Measurements from ENCODE around the gene SH3TC1. TPM values are rescaled to one million over a fixed set of nuclear protein-coding genes. Genes with fewer than 3 reads are reported as not detected.

SH3TC1 gene
- total RNA-seq (2014; rRNA removed; shearing (Covaris generic)), result 0.59 and 2.2 TPM in 2 replicates

DNA sequence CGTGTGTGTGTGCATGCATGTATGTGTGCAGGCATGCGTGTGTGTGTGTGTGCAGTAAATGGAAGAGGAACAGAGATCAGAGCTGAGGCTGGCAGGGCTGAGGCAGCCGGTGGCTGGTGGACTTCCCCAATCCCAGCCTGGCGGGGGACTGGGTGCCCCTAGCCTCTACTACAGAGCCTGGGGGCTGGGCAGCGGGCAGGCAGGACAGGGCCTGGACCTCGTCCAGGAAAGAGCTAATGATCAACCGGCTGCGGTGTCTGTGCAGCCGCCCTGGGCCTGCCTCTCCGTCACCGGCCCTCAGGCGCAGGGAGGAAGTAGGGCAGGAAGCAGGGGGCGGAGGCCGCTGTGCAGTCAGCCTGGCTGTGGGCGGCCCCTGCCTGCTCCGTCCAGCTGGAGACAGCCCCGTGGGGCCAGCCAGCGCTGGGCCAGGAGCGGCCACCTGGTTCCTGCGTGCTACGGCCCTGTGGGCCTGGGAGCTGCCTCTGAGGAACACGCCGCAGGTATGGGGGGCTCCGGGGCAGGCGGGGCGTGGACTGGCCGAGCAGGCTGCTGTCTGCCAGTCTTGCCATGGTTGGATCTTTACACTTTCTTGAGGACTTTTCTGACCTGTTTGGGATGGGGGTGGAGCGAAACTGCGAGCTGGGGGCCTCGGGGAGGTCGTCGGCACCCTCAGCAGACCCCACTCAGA, at the start of gene SH3TC1:
Gene SH3TC1, plus strand, starts transcription at position 385 of the 688 bp plus-strand sequence. CDS start 5,905 bp downstream, outside the sequence.
- H3K4me3 ChIP-seq (ENCODE audit: insufficient read depth, low read depth, low read length), result no peak within 1 kb of the TSS
- peak; percentile 80 for DNase-seq
- no peaks in the 10 kb centered on the region for H3K27me3 ChIP-seq (ENCODE audit: control insufficient read depth, insufficient read depth, low read length)
- H3K36me3 ChIP-seq (replicated peaks; ENCODE audit: control insufficient read depth, insufficient read depth, low read length), result no peaks in the 10 kb centered on the region

- Histone ChIP-seq H3K27me3 (ENCODE audit: control insufficient read depth, insufficient read depth, low read length) (no peaks in the 10 kb centered on the region), H3K36me3 (replicated peaks; ENCODE audit: control insufficient read depth, insufficient read depth, low read length) (no peaks in the 10 kb centered on the region), H3K4me3 (ENCODE audit: insufficient read depth, low read depth, low read length) (no peak overlapping the region)
- no peak for DNase-seq
These were observed 49.4 kb upstream of the SH3TC1 start for GRCh38 chr4:8149664-8150063.

DNA sequence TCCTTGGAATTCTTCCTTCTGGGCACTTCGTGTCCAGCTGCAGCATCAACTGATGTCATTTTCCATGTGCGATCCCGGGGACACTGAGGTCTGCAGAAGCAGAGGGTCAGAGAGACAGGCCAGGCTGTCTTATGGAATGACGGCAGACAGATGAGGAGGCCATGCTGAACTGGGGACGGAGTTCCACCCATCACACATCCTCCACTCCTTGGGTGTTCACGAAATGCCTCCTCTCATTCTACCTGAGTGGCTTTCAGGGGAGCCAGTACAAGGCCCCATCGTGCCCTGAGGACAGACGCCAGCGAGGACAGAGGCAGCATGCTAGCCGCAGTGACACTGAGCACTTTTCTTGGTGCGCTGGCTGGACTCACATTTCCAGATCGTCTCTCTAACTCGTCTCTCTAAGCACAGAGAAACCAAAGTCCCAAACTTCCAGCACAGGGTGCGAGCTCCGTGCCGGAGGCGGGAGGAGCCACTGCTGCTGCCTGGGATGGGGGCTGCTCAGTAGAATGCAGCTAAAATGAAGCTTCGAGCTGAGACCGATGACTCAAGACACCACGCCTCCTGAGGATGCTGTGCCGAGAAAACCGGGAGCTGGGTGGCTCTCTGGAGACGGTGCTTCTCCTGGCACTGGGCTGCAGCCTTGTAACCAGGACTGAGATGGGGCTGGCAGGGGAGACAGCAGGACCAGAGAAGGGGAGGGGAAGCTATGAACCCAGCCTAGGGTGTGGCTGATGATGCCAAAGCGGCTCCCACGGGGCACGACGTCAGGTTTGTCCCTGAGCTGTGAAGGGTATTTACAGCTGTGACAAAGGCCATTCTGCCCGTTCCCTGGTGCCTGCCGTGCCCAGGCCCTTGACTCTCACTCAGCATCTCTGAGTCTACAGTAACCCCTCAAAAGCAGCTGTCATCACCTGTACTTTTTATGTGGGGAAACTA, 48.7 kb upstream of the SH3TC1 start:
- DNase-seq, result peak; percentile 54
- H3K27me3 ChIP-seq (ENCODE audit: control insufficient read depth, insufficient read depth, low read length), result no peaks in the 10 kb centered on the region
- H3K36me3 ChIP-seq (replicated peaks; ENCODE audit: control insufficient read depth, insufficient read depth, low read length), result no peaks in the 10 kb centered on the region
- no peak overlapping the region for H3K4me3 ChIP-seq (ENCODE audit: insufficient read depth, low read depth, low read length)

DNA sequence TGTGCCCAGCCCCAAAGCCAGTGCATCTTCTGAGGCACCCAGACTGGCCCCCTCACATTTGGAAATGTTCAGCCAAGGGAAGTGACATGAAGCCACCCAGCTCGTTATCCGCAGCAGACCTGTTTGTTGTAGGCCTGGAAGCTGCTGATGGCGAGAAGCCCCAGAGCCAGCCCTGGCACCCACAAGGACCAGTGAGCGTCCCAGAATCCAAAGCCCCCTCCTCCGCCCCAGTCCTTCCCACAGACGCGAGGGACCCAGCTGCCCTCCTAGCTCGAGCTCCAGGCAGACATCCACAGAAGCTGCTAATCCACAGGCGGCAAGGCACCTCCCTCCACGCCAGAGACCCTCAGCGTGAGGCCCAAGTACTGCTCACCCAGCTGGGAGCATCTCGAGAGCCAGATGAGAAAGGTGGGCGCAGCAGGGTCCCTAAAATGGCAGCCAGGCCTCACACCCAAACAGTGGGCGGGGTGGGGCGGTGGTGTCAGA, 47.9 kb upstream of the SH3TC1 start:
- peaks cover under 1% of the 10 kb centered on the region; the same call in 1 of the 2 replicates for H3K27me3 ChIP-seq (ENCODE audit: control insufficient read depth, insufficient read depth, low read length)
- H3K36me3 ChIP-seq (replicated peaks; ENCODE audit: control insufficient read depth, insufficient read depth, low read length), result no peaks in the 10 kb centered on the region
- DNase-seq, result no peak
- H3K4me3 ChIP-seq (ENCODE audit: insufficient read depth, low read depth, low read length), result no peak overlapping the region

GRCh38 chr4:8152090-8152864, 46.8 kb upstream of the SH3TC1 start:
- no peak for DNase-seq
- Histone ChIP-seq H3K27me3 (ENCODE audit: control insufficient read depth, insufficient read depth, low read length) (peaks cover 9% of the 10 kb centered on the region), H3K36me3 (replicated peaks; ENCODE audit: control insufficient read depth, insufficient read depth, low read length) (no peaks in the 10 kb centered on the region), H3K4me3 (ENCODE audit: insufficient read depth, low read depth, low read length) (no peak overlapping the region)

DNA sequence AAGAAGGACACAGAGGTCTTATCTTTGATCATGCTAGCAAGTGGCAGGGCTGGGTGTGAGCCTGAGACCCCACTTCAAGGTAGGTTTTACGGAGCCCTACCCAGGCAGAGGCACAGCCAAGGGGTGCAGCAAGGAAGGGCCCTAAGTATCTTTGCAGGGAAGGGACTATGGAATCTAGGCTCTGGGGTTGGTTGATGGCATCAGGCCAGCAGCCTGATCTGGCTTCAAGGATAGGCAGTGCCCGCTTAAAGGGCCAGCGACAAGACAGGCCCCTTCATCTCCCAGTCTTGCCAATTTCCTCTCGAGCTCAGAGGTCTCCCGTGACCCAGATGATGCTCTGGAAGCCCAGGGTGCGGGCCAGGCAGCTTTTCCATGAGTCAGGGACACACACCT, 46.2 kb upstream of the SH3TC1 start:
- Histone ChIP-seq H3K4me3 (ENCODE audit: insufficient read depth, low read depth, low read length) (no peak overlapping the region), H3K27me3 (ENCODE audit: control insufficient read depth, insufficient read depth, low read length) (peaks cover 15% of the 10 kb centered on the region), H3K36me3 (replicated peaks; ENCODE audit: control insufficient read depth, insufficient read depth, low read length) (no peaks in the 10 kb centered on the region)
- no peak for DNase-seq

DNA sequence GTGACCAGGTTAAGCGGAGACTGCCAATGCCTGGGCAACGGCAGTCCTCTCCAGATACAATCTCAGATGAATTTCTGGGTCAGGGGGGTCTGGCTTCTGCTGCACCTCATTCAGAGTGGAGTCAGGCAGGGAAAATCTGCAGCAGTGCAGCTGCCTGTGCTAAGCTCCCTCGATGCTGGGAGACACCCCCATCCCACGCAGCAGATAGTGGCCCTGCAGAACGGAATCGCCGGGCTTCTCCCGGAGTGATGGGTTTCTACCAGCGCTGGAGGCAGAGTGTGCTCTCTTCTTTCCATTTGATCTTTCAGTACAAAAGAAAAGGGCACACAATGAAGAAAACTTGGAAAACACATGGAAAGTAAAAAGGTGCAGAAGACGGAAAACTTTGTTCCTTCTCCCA, 45.6 kb upstream of the SH3TC1 start:
- peaks cover 21% of the 10 kb centered on the region for H3K27me3 ChIP-seq (ENCODE audit: control insufficient read depth, insufficient read depth, low read length)
- no peak for DNase-seq
- H3K36me3 ChIP-seq (replicated peaks; ENCODE audit: control insufficient read depth, insufficient read depth, low read length), result no peaks in the 10 kb centered on the region
- no peak overlapping the region for H3K4me3 ChIP-seq (ENCODE audit: insufficient read depth, low read depth, low read length)

GRCh38 chr4:8155048-8155447, 44.0 kb upstream of the SH3TC1 start:
- Histone ChIP-seq H3K27me3 (ENCODE audit: control insufficient read depth, insufficient read depth, low read length) (peaks cover 33% of the 10 kb centered on the region), H3K4me3 (ENCODE audit: insufficient read depth, low read depth, low read length) (no peak overlapping the region), H3K36me3 (replicated peaks; ENCODE audit: control insufficient read depth, insufficient read depth, low read length) (no peaks in the 10 kb centered on the region)
- DNase-seq, result no peak

DNA sequence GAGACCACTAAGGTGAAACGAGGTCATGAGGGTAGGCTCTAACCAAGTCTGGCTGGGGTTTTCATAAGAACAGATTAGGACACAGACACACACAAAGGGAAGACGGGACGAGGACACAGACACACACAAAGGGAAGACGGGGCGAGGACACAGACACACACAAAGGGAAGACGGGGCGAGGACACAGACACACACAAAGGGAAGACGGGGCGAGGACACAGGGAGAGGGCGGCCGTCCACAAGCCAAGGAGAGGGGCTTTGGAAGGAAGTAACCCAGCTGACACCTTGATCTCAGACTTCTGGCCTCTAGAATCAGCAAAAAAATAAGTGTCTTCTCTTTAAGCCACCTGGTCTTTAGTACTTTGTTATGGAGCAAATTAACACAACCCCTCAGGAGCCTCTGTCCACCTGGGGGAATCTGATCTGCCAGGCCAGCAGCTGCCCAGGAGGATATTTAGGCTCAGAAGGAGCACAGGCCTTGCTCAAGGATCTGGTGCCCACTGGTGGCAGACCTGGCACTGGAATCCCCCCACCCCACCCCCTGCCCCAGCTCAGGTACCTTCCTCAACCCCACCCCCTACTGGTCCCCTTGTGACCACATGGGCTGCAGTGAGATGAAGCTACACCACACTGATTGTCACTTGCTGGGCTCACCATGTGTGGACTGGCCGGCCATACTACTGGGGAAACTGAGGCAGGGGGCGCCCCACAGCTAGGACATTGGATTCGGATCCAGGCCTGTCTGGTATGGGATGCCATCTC, 43.2 kb upstream of the SH3TC1 start:
- DNase-seq, result peak; percentile 75
- H3K36me3 ChIP-seq (replicated peaks; ENCODE audit: control insufficient read depth, insufficient read depth, low read length), result no peaks in the 10 kb centered on the region
- no peak overlapping the region for H3K4me3 ChIP-seq (ENCODE audit: insufficient read depth, low read depth, low read length)
- peaks cover 38% of the 10 kb centered on the region for H3K27me3 ChIP-seq (ENCODE audit: control insufficient read depth, insufficient read depth, low read length)

DNA sequence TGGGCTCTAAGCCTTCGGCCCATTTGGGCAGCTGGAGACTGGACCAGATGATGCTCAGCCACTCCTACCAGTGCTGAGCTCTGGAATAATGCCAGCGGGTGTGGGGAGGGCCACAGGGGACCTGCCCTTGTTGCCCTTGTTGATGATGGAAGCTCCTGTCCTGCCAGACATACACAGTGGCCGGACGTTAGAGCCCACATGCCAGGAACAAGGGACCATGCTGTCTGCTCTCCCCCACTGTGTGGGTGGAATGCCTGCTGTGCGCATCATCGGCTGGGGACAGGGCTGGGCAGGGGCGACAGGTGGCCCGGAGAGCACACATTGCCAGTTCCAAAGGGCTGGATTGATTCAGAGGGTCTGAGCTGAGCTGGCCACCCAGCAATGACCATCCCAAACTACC, 42.5 kb upstream of the SH3TC1 start:
- no peak overlapping the region for H3K4me3 ChIP-seq (ENCODE audit: insufficient read depth, low read depth, low read length)
- H3K27me3 ChIP-seq (ENCODE audit: control insufficient read depth, insufficient read depth, low read length), result peaks cover 38% of the 10 kb centered on the region
- no peaks in the 10 kb centered on the region for H3K36me3 ChIP-seq (replicated peaks; ENCODE audit: control insufficient read depth, insufficient read depth, low read length)
- no peak for DNase-seq

DNA sequence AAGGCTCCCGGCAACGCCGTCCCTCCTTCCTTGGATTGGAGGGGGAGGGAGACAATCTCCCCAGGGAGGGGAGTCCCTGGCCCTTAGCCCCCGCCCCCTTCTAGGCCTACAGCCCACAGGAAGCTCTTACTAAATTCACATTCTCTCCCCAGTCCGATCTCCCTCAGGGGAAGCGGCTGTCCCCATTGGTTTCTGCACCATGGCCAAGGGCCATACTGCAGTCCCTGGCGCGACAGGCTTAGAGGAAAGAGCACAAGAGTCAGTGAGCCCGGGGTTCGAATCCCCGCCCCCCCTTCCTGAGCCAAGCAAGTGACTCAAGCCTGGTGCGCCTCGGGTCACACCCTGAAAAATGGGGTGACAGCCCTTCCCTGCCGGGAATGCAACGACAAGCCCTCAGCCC, 41.6 kb upstream of the SH3TC1 start:
- no peak overlapping the region for H3K4me3 ChIP-seq (ENCODE audit: insufficient read depth, low read depth, low read length)
- DNase-seq, result peak; percentile 69
- H3K27me3 ChIP-seq (ENCODE audit: control insufficient read depth, insufficient read depth, low read length), result peaks cover 38% of the 10 kb centered on the region
- no peaks in the 10 kb centered on the region for H3K36me3 ChIP-seq (replicated peaks; ENCODE audit: control insufficient read depth, insufficient read depth, low read length)

DNA sequence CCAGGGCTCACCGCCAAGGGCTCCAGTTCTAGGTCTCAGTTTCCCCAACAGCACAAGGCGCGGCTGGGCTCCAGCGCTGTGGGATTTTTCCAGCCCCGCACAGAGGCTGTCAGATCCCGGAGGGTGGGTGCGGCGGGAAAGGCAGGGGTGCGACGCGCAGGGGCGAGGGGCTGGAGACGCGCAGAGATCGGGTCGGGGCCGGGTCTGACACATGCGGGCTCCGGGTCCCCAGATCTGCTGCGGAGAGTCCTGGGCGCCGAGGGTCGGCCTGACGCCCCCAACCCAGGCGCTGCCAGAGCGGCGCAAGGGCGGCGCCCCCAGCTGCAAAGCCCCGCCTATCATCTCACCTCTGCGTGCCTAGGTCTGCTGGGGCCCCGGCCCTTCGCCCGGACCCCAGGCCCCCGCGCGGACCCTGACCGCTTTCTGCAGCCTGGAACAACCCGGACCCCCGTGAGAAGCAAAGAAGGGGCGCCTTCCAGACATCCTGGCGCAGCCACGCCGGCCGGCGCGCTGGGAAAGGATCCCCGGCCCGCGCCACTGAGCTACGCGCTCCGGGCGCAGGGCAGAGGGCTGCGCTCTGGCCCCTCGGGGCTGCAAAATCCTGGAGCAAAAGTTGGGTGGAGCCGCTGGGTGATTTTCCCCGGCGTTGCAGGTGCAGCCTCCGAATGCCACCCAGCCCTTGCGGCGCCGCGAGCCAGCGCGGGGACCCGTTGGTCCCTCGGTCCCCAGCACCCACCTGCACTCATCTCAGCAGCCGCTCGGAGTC, 41.0 kb upstream of the SH3TC1 start:
- peak overlapping the region; percentile 69 for H3K4me3 ChIP-seq (ENCODE audit: insufficient read depth, low read depth, low read length)
- peak; percentile 75 for DNase-seq

More for the DNA sequence above, 41.0 kb upstream of the SH3TC1 start:
- Histone ChIP-seq H3K27me3 (ENCODE audit: control insufficient read depth, insufficient read depth, low read length) (peaks cover 38% of the 10 kb centered on the region), H3K36me3 (replicated peaks; ENCODE audit: control insufficient read depth, insufficient read depth, low read length) (no peaks in the 10 kb centered on the region)

Measured in H7 (cell line).